Glomerular visceral epithelial cell (primary cell): Measurements from ENCODE around the gene PDXK.

Source experiments
- DNase-seq: peaks from one replicate; pipeline ENCODE4 v3.0.0-alpha.2; 2016; ENCODE audit errors: extremely low spot score

The PDXK gene

DNA sequence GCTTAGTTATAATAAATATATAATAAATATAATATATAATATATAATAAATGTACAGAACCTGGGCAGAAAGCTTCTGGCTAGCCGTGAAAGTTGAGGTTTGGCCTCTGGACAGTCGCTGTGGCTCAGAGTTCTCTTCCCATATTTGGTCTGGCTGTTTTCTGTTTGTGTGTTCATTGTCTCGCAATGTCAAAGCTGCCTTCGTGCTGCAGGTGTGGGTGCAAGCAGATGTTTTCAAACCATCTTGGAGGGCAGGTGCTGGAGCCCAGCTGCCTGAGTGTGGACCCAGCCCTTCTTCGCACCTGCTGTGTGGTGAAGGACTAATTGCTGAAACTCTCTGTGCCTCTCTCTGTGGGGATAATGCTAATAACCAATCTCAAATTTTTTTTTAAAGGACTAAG, 60.7 kb downstream of the PDXK start:
- DNase-seq, result no peak

DNA sequence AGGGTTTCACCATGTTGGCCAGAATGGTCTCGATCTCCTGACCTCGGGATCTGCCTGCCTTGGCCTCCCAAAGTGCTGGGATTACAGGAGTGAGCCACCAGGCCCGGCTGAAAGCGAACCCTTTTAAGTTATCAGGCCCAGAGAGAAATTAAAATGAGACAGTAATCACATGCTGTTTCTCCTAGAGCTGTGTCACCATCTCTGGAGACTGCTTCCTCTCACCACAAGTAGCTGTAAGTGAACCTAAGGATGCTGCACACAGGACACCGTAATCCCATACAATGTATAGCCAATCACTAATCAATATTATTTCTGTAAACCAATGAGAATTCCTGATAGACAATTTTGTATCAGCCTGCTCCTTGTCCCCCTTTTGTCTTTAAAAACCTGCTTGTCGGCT, 62.9 kb downstream of the PDXK start:
- no peak for DNase-seq

DNA sequence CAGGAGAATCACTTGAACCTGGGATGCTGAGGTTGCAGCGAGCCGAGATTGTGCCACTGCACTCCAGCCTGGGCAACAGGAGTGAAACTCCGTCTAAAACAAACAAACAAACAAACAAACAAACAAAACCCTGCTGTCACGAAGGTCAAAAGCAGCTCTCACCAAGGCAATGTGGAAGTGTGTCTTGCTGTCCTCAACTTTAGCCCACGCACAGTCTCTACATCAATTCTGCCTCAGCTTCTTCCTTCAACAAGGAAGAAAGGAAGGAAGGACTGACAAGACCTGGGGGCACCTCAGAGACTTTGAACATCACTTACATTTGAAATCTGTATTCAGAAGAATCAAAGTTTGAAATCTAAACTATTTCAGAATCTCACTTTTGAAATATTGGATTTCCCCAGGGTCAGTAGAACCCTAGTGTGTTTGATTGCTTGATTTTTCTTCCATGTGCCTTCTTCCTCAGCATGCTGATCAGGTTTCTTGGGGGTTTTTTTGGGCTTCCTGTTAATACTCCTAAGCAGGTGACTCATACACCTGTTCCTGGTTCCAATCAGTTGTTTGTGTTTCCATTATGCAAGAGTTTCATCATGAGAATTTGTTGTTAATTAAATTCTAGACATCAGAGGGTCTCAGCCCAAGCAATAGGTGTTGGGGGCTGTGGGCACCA, 63.6 kb downstream of the PDXK start:
- no peak for DNase-seq

DNA sequence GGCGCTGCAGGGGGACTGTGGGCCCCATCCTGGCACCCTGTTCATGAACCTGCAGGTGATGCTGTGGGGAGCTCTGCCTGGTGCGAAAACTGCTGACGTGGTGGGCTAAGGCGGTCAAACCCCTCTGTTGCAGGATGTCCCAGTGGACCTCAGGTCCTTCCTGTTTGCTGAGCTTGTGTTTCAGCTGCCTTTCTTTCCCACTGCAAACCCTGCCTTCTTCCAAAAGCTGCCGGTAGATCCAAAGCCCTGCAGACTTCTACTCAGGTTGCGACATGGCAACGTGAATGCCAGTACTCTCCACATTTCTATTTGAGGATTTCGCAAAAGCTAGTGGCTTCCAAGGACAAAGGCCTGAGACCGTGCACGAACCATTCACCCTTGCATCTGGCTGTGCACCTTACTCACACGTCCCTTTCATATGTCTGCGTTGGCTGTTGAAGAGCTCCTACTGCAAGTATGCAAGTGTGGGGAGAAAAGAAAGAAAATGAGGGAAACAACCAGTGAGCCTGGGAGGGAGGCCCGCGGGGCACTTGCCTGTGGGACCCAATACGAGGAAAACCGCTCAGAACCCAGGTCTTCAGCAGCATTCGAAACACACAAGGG, 64.3 kb downstream of the PDXK start:
- no peak for DNase-seq

DNA sequence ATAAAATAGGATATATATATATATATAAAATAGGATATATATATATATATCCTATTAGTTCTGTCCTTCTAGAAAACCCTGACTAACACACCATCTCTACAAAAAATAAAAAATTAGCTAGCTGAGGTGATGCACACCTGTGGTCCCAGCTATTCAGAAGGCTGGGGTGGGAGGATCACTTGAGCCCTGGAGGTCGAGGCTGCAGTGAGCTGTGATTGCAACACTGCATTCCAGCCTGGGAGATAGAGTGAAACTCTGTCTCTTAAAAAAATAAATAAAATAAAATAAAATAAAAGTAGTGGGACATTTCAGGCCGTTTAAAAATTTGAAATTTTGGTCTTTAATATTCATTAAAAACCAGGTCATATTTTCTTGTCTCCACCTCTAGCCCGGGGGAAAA, 66.2 kb downstream of the PDXK start:
- no peak for DNase-seq

DNA sequence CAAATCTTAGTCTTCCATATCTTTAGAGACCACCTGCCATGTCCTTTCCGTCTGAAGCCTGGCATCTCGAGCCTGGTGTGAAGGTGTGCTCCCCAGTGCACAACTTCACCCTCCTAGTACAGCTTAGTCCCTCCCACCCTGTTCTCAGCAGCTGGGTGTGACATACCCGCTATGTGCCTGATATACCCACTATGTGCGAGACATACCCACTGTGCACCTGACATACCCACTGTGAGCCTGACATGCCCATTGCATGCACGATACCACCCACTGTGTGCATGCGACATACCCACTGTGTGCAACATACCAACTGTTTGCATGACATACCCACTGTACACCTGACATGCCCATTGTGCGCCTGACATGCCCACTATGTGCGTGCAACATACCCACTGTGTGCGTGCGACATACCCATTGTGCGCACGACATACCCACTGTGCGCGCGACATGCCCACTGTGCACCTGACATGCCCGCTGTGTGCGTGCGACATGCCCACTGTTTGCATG, 67.4 kb downstream of the PDXK start:
- DNase-seq, result no peak

DNA sequence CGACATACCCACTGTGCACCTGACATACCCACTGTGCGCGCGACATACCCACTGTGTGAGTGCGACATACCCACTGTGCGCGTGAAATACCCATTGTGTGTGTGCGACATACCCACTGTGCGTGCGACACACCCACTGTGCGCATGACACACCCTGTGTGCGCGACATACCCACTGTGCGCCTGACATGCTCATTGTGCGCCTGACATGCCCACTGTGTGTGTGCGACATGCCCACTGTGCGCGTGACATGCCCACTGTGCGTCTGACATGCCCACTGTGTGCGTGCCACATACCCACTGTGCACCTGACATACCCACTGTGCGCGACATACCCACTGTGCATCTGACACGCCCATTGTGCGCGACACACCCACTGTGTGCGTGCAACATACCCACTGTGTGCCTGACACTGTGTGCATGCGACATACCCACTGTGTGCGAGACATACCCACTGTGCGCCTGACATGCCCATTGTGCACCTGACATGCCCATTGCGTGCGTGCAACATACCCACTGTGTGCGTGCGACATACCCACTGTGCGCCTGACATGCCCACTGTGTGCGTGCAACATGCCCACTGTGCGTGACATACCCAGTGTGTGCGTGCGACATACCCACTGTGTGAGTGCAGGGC, 68.0 kb downstream of the PDXK start:
- no peak for DNase-seq

DNA sequence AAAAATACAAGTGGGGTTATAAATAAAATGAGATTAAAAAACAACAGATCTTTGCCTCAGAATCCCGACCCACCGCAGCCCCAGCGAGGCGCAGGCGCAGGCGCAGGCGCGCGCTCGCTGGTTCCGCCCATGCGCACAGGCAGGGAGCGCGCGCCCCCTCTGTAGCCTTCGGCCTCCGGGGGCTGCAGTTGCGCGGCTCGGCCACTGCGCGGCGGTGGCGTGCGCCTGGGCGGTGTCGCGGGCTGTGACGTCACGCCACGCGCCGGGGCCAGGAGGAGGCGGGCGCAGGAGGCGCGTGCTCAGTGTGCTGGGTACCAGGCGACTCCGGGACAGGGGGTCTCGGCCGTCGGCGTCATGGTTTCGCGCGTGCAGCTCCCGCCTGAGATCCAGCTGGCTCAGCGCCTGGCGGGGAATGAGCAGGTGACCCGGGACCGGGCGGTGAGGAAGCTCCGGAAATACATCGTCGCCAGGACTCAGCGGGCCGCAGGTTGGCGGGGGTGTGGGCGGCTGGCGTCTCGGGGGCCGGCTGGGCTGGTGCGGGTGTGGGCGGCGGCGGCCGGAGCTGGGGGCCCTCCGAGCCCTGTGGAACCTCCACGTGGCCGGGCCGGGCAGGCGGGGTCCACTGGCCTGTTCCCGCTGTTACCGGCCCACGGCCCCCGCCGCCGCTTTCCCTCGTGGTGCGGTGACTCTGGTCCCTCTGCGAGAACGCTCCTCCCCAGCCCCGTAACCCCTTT, 70.5 kb downstream of the PDXK start, which contains the start of gene RRP1:
Gene RRP1, plus strand, starts transcription at position 302 of the 734 bp plus-strand sequence. Its CDS starts 53 bp downstream, at position 355.
- DNase-seq, result peak; percentile 92

DNA sequence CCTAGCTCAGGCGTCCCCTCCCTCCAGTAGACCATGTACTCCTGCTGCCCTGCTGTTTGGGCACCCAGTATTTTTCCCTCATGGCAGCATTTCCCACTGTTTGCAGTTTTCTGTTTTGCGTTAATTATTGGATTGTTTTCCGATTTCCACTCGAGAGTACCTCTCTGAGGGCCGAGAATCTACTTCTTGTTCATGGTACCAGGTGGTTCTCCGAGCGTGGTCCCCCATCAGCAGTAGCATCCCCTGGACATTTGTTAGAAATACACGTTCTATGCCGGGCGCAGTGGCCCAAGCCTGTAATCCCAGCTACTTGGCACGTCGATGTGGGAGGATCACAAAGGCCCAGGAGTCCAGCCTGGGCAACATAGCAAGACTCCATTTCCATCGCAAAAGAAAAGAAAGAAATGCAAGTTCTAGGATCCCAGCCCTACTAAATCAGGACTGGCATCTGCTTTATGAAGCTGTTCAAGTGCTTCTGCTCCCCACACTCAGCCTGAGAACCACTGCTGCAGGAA, 71.1 kb downstream of the PDXK start:
- DNase-seq, result no peak

DNA sequence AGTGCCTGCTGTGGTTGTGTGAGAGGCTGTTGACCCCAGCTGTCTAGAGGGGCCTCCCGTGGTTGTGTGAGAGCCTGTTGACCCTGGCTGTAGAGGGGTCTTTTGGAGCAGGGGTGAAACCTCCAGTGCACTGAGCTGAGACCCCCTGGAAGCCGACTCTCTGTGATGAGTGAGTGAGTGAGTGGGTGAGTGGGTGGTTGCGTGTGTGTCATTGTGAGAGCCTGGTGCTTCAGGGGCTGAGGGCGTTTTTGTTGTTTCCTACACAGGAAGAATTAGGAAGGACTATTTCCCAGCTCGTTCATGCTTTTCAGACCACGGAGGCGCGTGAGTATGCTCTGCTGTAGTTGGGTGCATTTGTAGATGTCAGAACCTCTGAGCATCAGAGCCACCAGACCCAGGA, 73.5 kb downstream of the PDXK start:
- no peak for DNase-seq

DNA sequence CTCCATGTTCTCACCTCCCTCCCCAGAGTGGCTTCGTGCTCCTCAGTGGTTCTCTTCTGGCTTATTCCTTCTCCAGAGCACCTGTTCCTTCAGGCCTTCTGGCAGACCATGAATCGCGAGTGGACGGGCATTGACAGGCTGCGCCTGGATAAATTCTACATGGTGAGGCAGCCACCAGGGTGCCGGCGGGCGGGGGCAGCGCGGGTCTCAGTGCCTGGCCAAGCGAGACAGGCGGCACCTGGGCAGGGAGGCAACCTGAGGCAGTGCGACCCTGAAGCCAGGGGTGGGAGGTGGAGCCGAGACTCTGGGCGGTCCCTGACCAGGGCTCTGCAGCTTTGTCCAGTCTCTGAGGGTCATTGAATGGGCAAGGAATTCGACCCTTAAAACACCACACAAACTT, 74.3 kb downstream of the PDXK start:
- DNase-seq, result no peak

DNA sequence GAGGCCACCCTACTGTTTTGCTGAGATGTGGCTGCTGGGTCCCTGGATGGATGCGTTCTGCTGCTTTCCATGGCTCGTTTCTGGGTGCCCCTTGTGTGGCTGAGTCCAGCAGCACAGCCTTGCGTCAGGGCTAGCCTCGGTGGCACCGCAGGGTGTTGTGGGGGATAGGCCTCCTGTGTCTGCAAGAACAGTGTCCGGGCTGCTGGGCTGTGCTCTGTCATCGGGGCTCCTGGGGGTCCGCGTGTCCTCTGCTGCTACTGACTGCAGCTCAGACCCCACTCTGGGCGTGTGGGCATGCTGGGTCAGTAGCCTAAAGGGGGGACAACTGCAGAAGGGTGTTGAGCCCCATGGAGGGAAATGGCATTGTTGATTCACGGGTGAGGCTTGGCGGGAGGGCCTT, 75.4 kb downstream of the PDXK start:
- DNase-seq, result no peak

DNA sequence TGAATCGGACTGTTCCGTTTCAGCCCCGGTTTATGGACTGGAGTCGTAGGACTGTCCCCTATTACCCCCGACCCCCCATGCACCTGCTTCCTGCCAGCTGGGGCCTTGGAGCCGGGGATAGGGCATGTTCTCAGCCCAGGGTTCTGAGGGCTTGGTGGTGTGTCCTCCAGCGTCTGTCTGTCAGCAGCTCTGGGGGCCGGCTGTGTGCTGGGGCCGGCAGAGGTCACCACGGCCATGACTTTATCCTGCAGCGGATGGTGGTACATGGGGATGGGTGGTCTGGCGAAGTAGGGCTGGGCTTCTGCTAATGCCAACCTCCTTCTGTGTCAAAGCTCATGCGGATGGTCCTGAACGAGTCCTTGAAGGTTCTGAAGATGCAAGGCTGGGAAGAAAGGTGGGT, 75.9 kb downstream of the PDXK start:
- no peak for DNase-seq

DNA sequence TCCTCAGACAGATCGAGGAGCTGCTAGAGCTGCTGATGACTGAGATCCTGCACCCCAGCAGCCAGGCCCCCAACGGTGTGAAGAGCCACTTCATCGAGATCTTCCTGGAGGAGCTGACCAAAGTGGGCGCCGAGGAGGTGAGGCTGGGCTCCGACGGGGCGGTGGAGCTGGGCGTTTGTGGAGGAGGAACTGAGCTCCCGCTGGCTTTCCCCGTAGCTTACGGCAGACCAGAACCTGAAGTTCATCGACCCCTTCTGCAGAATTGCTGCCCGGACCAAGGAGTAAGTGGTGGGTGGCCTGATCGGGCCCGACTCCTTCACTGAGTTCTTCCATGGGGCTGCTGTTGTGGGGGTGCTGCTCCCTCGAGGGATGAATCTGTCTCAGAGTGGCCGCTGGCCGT, 78.5 kb downstream of the PDXK start:
- DNase-seq, result no peak

DNA sequence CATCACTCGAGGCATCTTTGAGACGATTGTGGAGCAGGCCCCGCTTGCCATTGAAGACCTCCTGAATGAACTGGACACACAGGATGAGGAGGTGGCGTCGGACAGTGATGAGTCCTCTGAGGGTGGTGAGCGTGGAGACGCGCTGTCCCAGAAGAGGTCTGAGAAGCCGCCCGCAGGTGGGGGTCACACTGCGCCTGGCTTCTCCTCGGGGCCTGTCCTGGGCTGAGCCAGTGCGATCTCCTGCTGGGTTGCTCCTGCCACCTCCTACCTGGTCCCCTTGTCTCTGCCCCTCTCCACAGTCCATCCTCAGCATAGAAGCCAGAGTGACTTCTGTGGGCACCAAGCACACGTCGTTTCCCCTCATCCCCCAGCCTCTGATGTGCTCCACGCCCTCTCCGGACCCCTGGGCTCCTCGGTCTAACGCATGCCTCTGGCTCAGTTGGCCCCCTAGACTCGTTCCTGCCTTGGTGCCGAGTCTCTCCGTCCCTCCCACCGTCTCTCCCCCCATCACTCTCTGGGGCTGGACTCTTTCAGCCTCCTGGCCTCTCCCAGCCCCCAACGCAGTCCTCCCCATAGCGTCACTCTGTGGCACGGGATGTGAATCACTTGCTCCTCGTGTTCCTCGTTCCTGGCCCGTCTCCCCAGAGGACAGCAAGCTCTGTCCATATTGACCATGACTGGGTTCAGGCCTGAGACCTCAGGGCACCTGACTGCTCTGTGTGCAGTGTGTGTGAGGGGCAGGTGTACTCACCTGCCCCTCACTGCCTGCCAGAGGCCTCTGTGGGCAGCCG, 79.2 kb downstream of the PDXK start:
- no peak for DNase-seq

DNA sequence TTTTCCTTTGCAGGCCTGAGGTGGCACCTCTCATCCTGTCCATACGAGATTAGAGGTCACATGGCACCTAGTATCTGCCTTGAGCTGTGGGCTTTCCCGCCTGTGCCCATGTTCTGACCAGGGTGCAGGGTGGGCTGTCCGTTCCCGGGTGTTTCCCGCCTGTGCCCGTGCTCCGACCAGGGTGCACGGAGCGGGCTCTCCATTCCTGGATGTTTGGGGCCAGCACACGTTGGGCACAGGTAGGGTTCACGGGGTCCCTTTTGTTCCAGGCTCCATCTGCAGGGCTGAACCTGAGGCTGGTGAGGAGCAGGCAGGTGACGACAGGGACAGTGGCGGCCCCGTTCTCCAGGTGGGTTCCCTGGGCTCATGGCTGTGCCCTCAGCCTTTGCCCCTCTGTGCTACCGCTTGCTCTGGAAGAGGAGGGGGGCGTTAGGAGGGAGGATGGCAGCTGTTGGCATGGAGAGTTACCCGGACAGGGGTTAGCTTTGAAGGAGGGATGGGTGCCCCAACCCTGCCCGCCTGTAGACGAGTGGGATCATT, 80.4 kb downstream of the PDXK start:
- no peak for DNase-seq

DNA sequence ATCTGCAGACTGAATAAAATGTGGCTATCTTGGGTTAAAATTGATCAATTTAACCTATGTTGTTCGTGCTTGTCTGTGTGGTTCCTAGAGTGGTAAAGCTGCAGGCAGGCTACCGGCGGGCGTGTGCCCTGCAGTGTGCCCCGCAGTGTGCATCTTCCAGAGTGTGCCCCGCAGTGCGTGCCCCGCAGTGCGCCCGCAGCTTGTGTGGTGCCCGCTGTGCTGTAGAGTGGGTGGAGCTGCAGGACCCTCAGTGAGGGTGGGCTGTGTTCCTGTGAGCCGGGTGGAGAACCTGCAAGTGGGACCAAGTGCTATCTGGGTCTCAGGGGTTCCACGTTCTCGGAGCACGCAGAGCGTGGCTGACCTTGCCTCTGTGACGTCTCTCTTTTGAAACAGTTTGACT, 81.2 kb downstream of the PDXK start:
- no peak for DNase-seq

DNA sequence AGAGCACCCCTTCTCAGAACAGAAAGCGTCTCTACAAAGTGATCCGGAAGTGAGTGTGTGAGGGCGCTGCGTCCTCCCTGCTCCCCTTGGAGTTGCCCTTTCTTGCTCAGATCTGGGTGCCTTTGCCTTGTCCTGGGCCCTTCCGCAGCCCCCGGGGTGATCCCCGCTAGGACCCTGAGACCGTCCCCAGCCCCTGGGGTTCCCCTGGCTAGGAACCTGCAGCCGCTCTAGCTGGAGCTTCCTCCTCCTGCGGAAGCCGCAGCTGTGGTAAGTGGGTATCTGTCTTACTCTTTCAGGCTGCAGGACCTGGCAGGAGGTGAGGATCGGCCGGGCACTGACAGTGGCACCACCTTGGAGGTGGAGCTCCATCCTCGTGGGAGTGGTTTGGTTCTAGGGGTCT, 81.6 kb downstream of the PDXK start:
- no peak for DNase-seq

DNA sequence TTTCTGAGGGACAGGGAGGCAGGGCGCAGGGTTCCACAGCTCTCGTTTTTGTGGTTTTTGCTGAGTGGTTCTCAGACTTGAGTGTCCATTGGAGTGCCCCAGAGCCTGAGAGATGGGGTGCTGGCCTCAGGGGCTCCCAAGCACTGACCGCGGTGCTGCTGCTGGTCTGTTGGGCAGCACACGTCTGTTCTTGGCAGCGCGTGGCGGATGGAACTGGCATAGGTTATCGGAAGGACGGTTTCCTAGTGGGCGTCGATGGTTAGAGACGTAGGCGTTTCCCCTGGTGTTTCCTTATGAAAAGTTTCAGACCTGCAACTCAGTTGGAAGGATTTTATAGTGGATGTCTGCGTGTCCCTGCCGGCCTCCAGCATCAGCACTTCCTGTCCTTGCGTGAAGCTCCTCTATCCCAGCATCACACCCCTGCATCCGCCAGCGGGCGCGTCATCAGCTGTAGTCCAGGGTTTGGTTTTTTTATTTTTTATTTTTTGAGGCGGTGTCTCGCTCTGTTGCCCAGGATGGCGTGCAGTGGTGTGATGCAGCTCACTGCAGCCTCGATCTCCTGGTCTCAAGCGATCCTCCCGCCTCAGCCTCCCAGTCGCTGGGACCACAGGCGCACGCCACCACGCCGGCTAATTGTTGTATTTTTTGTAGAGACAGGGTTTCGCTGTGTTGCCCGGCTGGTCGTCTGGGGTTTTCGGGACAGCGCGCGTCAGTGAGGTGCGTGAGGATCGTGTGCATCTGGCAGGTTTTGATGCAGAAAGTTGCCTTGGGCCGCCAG, 82.3 kb downstream of the PDXK start:
- no peak for DNase-seq

DNA sequence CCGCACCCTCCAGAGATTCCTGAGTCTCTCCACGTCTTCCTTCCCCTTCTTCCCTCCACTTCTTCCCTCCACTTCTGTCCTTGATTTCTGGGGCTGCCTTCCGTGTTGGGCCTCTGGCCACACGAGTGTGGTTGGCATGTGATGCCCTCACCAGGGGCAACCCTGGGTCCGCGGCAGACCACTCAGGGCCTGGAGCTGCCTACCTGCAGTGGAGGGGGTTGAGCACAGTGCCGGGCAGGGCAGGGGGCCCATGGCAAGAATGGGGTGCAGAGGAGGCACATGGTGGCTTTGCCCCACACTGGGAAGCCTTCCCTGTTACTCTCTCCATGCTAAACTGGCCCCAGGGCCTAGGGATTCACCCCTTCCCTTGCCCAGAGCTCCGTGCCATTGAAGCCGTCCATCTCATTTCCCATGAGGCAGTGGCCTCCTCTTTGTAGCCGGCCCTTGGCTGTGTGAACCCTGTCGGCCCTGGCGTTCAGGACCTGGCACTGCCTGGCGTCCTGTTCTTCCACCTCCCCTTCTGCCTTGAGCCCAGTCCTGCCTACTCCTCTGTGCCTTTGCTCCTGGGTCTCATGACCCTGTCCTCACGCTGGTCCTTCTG, 83.9 kb downstream of the PDXK start:
- DNase-seq, result no peak
